ENCODE measurements around the gene DMRTC2. TPM values are rescaled to one million over a fixed set of nuclear protein-coding genes. Genes with fewer than 3 reads are reported as not detected.
A peak's percentile ranks its signal among the peaks of the same experiment; 100 is the strongest.

The DMRTC2 gene
- total RNA-seq, 1 donor from 2014 or later = not detected

DNA sequence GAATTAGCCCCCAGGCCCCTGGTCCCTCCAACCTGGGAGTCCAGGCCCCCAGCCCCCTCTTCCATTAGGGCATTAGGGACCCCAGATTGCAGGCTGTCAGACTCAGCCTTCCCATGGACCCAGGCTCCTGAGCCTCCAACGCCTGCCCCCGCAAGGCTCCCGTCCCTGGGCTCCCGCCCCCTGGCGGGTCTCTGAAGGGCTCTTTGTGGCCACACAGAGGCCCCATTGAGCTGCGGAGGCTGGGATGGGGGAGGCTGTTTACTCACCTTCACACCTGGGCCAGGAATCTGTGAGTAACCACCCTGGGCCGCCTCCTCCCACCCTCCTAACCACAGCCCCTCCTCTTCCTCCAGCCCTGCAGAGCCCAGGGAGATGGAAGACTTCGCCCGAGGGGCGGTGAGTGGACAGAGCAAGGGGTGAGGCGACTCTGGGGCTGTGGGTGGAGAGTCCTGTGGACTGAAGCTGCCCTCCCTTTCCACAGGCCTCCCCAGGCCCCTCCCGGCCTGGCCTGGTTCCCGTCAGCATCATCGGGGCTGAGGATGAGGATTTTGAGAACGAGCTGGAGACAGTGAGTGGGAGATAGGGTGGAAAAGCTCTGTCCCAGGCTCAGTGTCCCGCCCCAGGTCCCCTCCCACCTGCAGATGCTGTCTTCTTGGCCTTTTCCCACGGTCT is 43.0 kb downstream of the DMRTC2 start:
- Mint-ChIP-seq H3K9me3 (ENCODE audit: unreplicated experiment) (peaks cover 11% of the 10 kb centered on the region), H3K27ac (ENCODE audit: unreplicated experiment) (no peak overlapping the region), H3K36me3 (ENCODE audit: unreplicated experiment) (peaks cover 4% of the 10 kb centered on the region), H3K4me3 (ENCODE audit: unreplicated experiment) (peak overlapping the region; percentile 1), H3K4me1 (ENCODE audit: low read depth, unreplicated experiment) (peaks cover 13% of the 10 kb centered on the region), H3K27me3 (ENCODE audit: unreplicated experiment) (peaks cover 6% of the 10 kb centered on the region)
- TF ChIP-seq, protein P1, sequence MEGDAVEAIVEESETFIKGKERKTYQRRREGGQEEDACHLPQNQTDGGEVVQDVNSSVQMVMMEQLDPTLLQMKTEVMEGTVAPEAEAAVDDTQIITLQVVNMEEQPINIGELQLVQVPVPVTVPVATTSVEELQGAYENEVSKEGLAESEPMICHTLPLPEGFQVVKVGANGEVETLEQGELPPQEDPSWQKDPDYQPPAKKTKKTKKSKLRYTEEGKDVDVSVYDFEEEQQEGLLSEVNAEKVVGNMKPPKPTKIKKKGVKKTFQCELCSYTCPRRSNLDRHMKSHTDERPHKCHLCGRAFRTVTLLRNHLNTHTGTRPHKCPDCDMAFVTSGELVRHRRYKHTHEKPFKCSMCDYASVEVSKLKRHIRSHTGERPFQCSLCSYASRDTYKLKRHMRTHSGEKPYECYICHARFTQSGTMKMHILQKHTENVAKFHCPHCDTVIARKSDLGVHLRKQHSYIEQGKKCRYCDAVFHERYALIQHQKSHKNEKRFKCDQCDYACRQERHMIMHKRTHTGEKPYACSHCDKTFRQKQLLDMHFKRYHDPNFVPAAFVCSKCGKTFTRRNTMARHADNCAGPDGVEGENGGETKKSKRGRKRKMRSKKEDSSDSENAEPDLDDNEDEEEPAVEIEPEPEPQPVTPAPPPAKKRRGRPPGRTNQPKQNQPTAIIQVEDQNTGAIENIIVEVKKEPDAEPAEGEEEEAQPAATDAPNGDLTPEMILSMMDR (IDR thresholded peaks at IDR 0.05; ENCODE audit: partially characterized antibody, unreplicated experiment) = no peak
- no peak for DNase-seq

DNA sequence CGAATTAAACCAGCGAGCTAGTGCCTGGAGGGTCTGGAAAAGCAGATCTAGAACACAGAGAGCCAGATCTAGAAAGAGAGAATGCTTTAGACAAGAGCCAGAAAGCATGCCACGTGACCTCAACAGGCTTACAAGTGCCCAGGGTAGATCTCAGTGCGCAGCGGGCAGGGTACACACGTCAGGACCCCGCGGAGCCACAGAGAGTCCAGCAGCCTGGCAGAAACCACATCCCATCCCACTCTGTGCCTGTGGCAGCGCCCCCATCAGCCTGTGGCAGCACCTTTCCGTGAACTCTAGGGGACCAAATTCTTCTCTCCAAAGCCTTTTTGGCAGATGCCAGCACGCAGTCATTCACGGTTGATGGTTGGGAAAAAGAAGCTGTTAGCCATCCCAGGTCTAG is 44.1 kb downstream of the DMRTC2 start:
- no peak for DNase-seq
- H3K27ac Mint-ChIP-seq (ENCODE audit: unreplicated experiment) = no peak overlapping the region
- peaks cover 8% of the 10 kb centered on the region for H3K27me3 Mint-ChIP-seq (ENCODE audit: unreplicated experiment)
- peaks cover 8% of the 10 kb centered on the region for H3K9me3 Mint-ChIP-seq (ENCODE audit: unreplicated experiment)
- peaks cover 11% of the 10 kb centered on the region for H3K4me1 Mint-ChIP-seq (ENCODE audit: low read depth, unreplicated experiment)
- no peak overlapping the region for H3K4me3 Mint-ChIP-seq (ENCODE audit: unreplicated experiment)
- peaks cover 4% of the 10 kb centered on the region for H3K36me3 Mint-ChIP-seq (ENCODE audit: unreplicated experiment)
- TF ChIP-seq, protein P1 (IDR thresholded peaks at IDR 0.05; ENCODE audit: partially characterized antibody, unreplicated experiment) = no peak

DNA sequence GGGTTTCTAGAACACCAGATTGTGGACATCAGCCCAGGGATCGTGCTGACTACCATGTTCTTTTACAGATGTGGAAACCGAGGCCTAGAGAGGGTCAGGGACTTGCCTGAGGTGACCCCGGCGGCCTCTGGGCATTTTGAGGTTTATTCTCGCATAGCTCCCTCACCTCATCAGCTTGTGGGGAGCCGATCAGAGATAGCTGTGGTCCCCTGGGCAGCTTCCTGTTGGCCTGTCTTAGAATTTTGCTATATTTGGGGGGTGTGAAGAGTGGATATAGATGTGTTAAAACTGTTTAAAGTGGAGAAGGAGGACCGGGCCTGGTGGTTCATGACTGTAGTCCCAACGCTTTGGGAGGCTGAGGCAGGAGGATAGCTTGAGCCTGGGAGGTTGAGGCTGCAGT is 45.1 kb downstream of the DMRTC2 start:
- Mint-ChIP-seq H3K4me3 (ENCODE audit: unreplicated experiment) (no peak overlapping the region), H3K9me3 (ENCODE audit: unreplicated experiment) (peaks cover 8% of the 10 kb centered on the region)
- TF ChIP-seq, protein P1 (IDR thresholded peaks at IDR 0.05; ENCODE audit: partially characterized antibody, unreplicated experiment) = no peak

GRCh38 chr19:41890936-41891335 is 46.1 kb downstream of the DMRTC2 start:
- Mint-ChIP-seq H3K4me1 (ENCODE audit: low read depth, unreplicated experiment) (peaks cover 12% of the 10 kb centered on the region), H3K36me3 (ENCODE audit: unreplicated experiment) (peaks cover 4% of the 10 kb centered on the region)
- no peak for DNase-seq

More for the DNA sequence above, 45.1 kb downstream of the DMRTC2 start:
- Mint-ChIP-seq H3K36me3 (ENCODE audit: unreplicated experiment) (peaks cover 4% of the 10 kb centered on the region), H3K4me1 (ENCODE audit: low read depth, unreplicated experiment) (peaks cover 9% of the 10 kb centered on the region), H3K27me3 (ENCODE audit: unreplicated experiment) (peaks cover 8% of the 10 kb centered on the region), H3K27ac (ENCODE audit: unreplicated experiment) (no peak overlapping the region)
- DNase-seq = no peak

More at GRCh38 chr19:41890936-41891335, 46.1 kb downstream of the DMRTC2 start:
- H3K27ac Mint-ChIP-seq (ENCODE audit: unreplicated experiment) = no peak overlapping the region
- TF ChIP-seq, protein P1 (IDR thresholded peaks at IDR 0.05; ENCODE audit: partially characterized antibody, unreplicated experiment) = no peak
- peaks cover 8% of the 10 kb centered on the region for H3K27me3 Mint-ChIP-seq (ENCODE audit: unreplicated experiment)
- no peak overlapping the region for H3K4me3 Mint-ChIP-seq (ENCODE audit: unreplicated experiment)
- H3K9me3 Mint-ChIP-seq (ENCODE audit: unreplicated experiment) = peaks cover 10% of the 10 kb centered on the region

Data from glutamatergic neuron (in vitro differentiated cells).